AG04449 (cell line): ENCODE results near the gene STK33.

ENCODE experiments used
- CTCF ChIA-PET: fragments of 350-600 bp; formaldehyde crosslinking; extraction: SDS; loops from one replicate; lab custom pipeline; 2021; ENCODE audit warnings: antibody characterized with exemption; lab: Yijun Ruan, JAX
- POLR2A ChIA-PET: fragments of 400-600, 350-600 bp; formaldehyde crosslinking; extraction: SDS; loops from one replicate; lab custom pipeline; 2020; ENCODE audit warnings: antibody characterized with exemption, inconsistent platforms; lab: Yijun Ruan, JAX
- DNase-seq: peaks from one replicate; pipeline ENCODE4 v3.0.0-alpha.2; 2010; ENCODE audit warnings: low read depth, low spot score
- H3K4me3 ChIP-seq: 2 replicates; pipeline ENCODE4 v1.5.1; 2011; ENCODE audit warnings: low read depth, mild to moderate bottlenecking, control low read depth, low read length
- CTCF ChIP-seq: IDR thresholded peaks from one replicate; pipeline ENCODE4 v1.5.1; 2011; ENCODE audit warnings: mild to moderate bottlenecking, moderate library complexity, low read length, control low read depth, inconsistent platforms; ENCODE audit not compliant: insufficient read depth; ENCODE audit errors: missing control alignments

Gene STK33

GRCh38 chr11:8375932-8376331 is 218.1 kb downstream of the STK33 start:
- H3K4me3 ChIP-seq = no peak overlapping the region
- DNase-seq = no peak
- TF ChIP-seq CTCF = no peak
- ChIA-PET POLR2A (no interaction called here), CTCF (interaction anchor here (1.1 kb wide), 1 partner anchor 113 kb away, joined by 3 read pairs; the partner anchor contains the start of gene LMO1)

- CTCF ChIA-PET = interaction anchor here (1.1 kb wide), 1 partner anchor 112 kb away, joined by 3 read pairs; the partner anchor contains the start of gene LMO1
- TF ChIP-seq CTCF = no peak
- DNase-seq = no peak
- POLR2A ChIA-PET = no interaction called here
- no peak overlapping the region for H3K4me3 ChIP-seq
These were observed 218.6 kb downstream of the STK33 start for GRCh38 chr11:8375460-8375859.

GRCh38 chr11:8374716-8375115 is 219.3 kb downstream of the STK33 start:
- CTCF ChIA-PET = interaction anchor here (1.1 kb wide), 1 partner anchor 112 kb away, joined by 3 read pairs; the partner anchor contains the start of gene LMO1
- POLR2A ChIA-PET = no interaction called here
- no peak for TF ChIP-seq CTCF
- H3K4me3 ChIP-seq = no peak overlapping the region
- no peak for DNase-seq

- H3K4me3 ChIP-seq = no peak overlapping the region
- TF ChIP-seq CTCF = no peak
- DNase-seq = no peak
- CTCF ChIA-PET = no interaction called here
- POLR2A ChIA-PET = no interaction called here
These were observed 220.3 kb downstream of the STK33 start for GRCh38 chr11:8373519-8374432.

- H3K4me3 ChIP-seq = no peak overlapping the region
- DNase-seq = no peak
- TF ChIP-seq CTCF = no peak
- ChIA-PET POLR2A (no interaction called here), CTCF (no interaction called here)
These were observed 221.2 kb downstream of the STK33 start for GRCh38 chr11:8372641-8373381.

GRCh38 chr11:8371516-8371884 is 222.5 kb downstream of the STK33 start:
- no peak for TF ChIP-seq CTCF
- no peak for DNase-seq
- H3K4me3 ChIP-seq = no peak overlapping the region
- POLR2A ChIA-PET = no interaction called here
- CTCF ChIA-PET = no interaction called here
